Endothelial cell of umbilical vein (primary cell): ENCODE data around the gene ERMAP. TPM values are rescaled to one million over a fixed set of nuclear protein-coding genes. Genes with fewer than 3 reads are reported as not detected.
"Not testable (repeated sequence)": the region's sequence is repeated elsewhere in the genome, so short reads cannot be mapped to it uniquely, and the experiment has no call there.

Source experiments
- BruUV-seq: library from RNA; stranded (reverse); fragments of 400-500 nt; replicated peaks from 2 replicates; lab custom pipeline; 2021; lab: Mats Ljungman, UMichigan
- CTCF ChIA-PET: fragments of 300-600, 350-600 bp; sonication (Branson Sonifier 250); formaldehyde crosslinking; loops from one replicate; lab custom pipeline; 2021; ENCODE audit warnings: antibody characterized with exemption, inconsistent platforms; lab: Charles Lee
- POLR2A ChIA-PET: fragments of 300-600, 350-600 bp; sonication (Branson Sonifier 250); formaldehyde crosslinking; loops from one replicate; lab custom pipeline; 2021; ENCODE audit warnings: antibody characterized with exemption, inconsistent platforms; lab: Charles Lee
- DNase-seq: peaks from one replicate; pipeline ENCODE4 v3.0.0-alpha.2; 2011; ENCODE audit warnings: low read depth, low spot score
- FAIRE-seq: peaks from 2 replicates; lab custom pipeline; 2011; peaks lifted over from hg19 to GRCh38; lab: Jason Lieb, UNC
- H2AFZ ChIP-seq: 2 replicates; pipeline ENCODE4 v1.6.0; 2012; ENCODE audit warnings: low read depth, low read length, control low read depth, inconsistent platforms
- H3K27ac ChIP-seq: 2 replicates; pipeline ENCODE4 v1.5.1; 2011; ENCODE audit warnings: low read depth, mild to moderate bottlenecking, control low read depth, low read length, moderate library complexity; ENCODE audit not compliant: insufficient read depth
- H3K27me3 ChIP-seq, 2 experiments: 2 replicates each; pipeline versions ENCODE4 v1.6.0 to v1.6.1; 2011; ENCODE audit warnings: low read length in 2 of 2, mixed read lengths in 1 of 2; ENCODE audit not compliant: control insufficient read depth in 2 of 2, insufficient read depth in 2 of 2
- H3K36me3 ChIP-seq, 2 experiments: 2 replicates in 1 of 2; 3 replicates in 1 of 2; pipeline ENCODE4 v1.5.1; 2011; ENCODE audit warnings: low read length in 2 of 2, mild to moderate bottlenecking in 1 of 2, moderate library complexity in 1 of 2; ENCODE audit not compliant: control insufficient read depth in 2 of 2, insufficient read depth in 2 of 2; ENCODE audit errors: extremely low read depth in 1 of 2
- H3K4me1 ChIP-seq: 3 replicates; pipeline ENCODE4 v1.5.1; 2011; ENCODE audit warnings: mild to moderate bottlenecking, low read length; ENCODE audit not compliant: control insufficient read depth, insufficient read depth; ENCODE audit errors: extremely low read depth
- H3K4me2 ChIP-seq: 2 replicates; pipeline ENCODE4 v1.6.1; 2011; ENCODE audit warnings: low read length, control low read depth, mixed read lengths; ENCODE audit not compliant: insufficient read depth
- H3K4me3 ChIP-seq, 3 experiments: fragments of 200-600 bp in 1 of 3; sonication (generic), shearing (Covaris generic) in 1 of 3; replicated peaks in 1 of 3; 2 replicates each; pipeline ENCODE4 v1.5.1; 2011 to 2016; ENCODE audit warnings: control low read depth in 3 of 3, low read length in 3 of 3, mild to moderate bottlenecking in 2 of 3, inconsistent platforms in 1 of 3, low read depth in 1 of 3, moderate library complexity in 1 of 3; ENCODE audit not compliant: insufficient read depth in 1 of 3
- H3K79me2 ChIP-seq: 2 replicates; pipeline ENCODE4 v1.6.0; 2012; ENCODE audit warnings: low read length, inconsistent platforms; ENCODE audit not compliant: control insufficient read depth, insufficient read depth
- H3K9ac ChIP-seq: replicated peaks from 2 replicates; pipeline ENCODE3; 2011; ENCODE audit warnings: low read length, control low read depth; ENCODE audit not compliant: insufficient read depth; ENCODE audit errors: extremely low read depth
- H3K9me1 ChIP-seq: replicated peaks from 3 replicates; pipeline ENCODE4 v1.6.0; 2011; ENCODE audit warnings: mild to moderate bottlenecking, low read length; ENCODE audit not compliant: control insufficient read depth, insufficient read depth; ENCODE audit errors: extremely low read depth
- H3K9me3 ChIP-seq: replicated peaks from 2 replicates; pipeline ENCODE4 v1.5.1; 2012; ENCODE audit warnings: low read length, inconsistent platforms; ENCODE audit not compliant: control insufficient read depth, insufficient read depth
- H4K20me1 ChIP-seq: replicated peaks from 2 replicates; pipeline ENCODE3; 2011; ENCODE audit warnings: mild to moderate bottlenecking, low read length; ENCODE audit not compliant: control insufficient read depth, insufficient read depth; ENCODE audit errors: extremely low read depth
- dilution Hi-C: fragments of 300-500 bp; cut with MboI; formaldehyde crosslinking; loops from one replicate; pipeline ENCODE4 v1.15.0; 2019; ENCODE audit warnings: low sequenced_read_pairs; ENCODE audit not compliant: extremely low pct_ligation_motif_present
- intact Hi-C: fragments of 100-400 bp; cut with micrococcal nuclease; formaldehyde crosslinking; loops from one replicate; pipeline ENCODE4 v1.10.0; 2022
- polyA plus RNA-seq, 4 experiments: library from polyadenylated mRNA; depleted of rRNA in 3 of 4; stranded (reverse) in 3 of 4; unstranded in 1 of 4; fragments of >200 nt; gene quantifications; 2 replicates each; pipeline versions ENCODE4 v1.2.1 to v1.2.3, GENCODE V29; 2011 to 2012; ENCODE audit warnings: missing spikeins in 1 of 4
- total RNA-seq: library from RNA; stranded (reverse); gene quantifications from 2 replicates; pipeline ENCODE4 v1.2.3, GENCODE V29; 2021
- TF ChIP-seq, protein P1 (sequence below), 2 donors: IDR thresholded peaks; 1 replicate in 1 of 2; 2 replicates in 1 of 2; pipeline ENCODE4 v1.5.1; 2011; ENCODE audit warnings: low read length in 2 of 2, mild to moderate bottlenecking in 2 of 2, moderate library complexity in 2 of 2, control low read depth in 1 of 2, inconsistent platforms in 1 of 2, low read depth in 1 of 2; ENCODE audit not compliant: insufficient read depth in 1 of 2; ENCODE audit errors: extremely low read depth in 1 of 2

The ERMAP gene
- total and polyA plus RNA-seq, 2 donors (not counting 3 experiments of a cell fraction or from before 2014, with no cell fraction given): 7.8 to 8.6 TPM

GRCh38 chr1:42873108-42873507 lies 56.2 kb downstream of the ERMAP start:
- DNase-seq, H3K4me3 ChIP-seq, H3K36me3 ChIP-seq, H3K9me3 ChIP-seq, CTCF ChIA-PET, H3K9me1 ChIP-seq, H3K79me2 ChIP-seq, BruUV-seq, dilution Hi-C loops, H3K4me1 ChIP-seq, H3K4me2 ChIP-seq, FAIRE-seq, H2AFZ ChIP-seq, H4K20me1 ChIP-seq, POLR2A ChIA-PET, H3K9ac ChIP-seq, intact Hi-C loops, H3K27ac ChIP-seq: not testable (repeated sequence)
- H3K27me3 ChIP-seq: peaks cover 16 to 23% of the 10 kb centered on the region in 2 experiments

DNA sequence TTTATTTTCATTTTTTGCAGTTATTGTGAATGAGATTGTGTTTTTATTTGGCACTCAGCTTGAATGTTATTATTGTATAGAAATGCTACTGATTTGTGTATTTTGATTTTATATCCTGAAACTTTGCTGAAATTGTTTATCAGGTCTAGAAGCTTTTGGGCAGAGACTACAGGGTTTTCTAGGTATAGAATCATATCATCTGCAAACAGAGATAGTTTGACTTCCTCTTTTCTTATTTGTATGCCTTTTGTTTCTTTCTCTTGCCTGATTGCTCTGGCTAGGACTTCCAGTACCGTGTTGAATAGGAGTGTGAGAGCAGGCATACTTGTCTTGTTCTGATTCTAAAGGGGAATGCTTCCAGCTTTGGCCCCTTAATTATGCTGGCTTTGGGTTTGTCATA lies 56.7 kb downstream of the ERMAP start:
- CTCF ChIA-PET: interaction anchor here (1.1 kb wide), 1 partner anchor 9 kb away, joined by 3 read pairs; no protein-coding TSS in a partner anchor
- POLR2A ChIA-PET: no interaction called here
- FAIRE-seq: no peak

More for the DNA sequence above, 56.7 kb downstream of the ERMAP start:
- Histone ChIP-seq H3K4me1 (no peaks in the 10 kb centered on the region), H3K4me3 (no peak overlapping the region), H3K27ac (no peak overlapping the region), H3K79me2 (no peaks in the 10 kb centered on the region), H4K20me1 (no peaks in the 10 kb centered on the region), H2AFZ (no peak overlapping the region), H3K9ac (no peak overlapping the region), H3K36me3 (no peaks in the 10 kb centered on the region), H3K9me3 (no peaks in the 10 kb centered on the region), H3K4me2 (no peak overlapping the region), H3K9me1 (no peaks in the 10 kb centered on the region), H3K27me3 (peaks cover 15 to 29% of the 10 kb centered on the region in 2 experiments)
- no peak for DNase-seq
- TF ChIP-seq, protein P1, sequence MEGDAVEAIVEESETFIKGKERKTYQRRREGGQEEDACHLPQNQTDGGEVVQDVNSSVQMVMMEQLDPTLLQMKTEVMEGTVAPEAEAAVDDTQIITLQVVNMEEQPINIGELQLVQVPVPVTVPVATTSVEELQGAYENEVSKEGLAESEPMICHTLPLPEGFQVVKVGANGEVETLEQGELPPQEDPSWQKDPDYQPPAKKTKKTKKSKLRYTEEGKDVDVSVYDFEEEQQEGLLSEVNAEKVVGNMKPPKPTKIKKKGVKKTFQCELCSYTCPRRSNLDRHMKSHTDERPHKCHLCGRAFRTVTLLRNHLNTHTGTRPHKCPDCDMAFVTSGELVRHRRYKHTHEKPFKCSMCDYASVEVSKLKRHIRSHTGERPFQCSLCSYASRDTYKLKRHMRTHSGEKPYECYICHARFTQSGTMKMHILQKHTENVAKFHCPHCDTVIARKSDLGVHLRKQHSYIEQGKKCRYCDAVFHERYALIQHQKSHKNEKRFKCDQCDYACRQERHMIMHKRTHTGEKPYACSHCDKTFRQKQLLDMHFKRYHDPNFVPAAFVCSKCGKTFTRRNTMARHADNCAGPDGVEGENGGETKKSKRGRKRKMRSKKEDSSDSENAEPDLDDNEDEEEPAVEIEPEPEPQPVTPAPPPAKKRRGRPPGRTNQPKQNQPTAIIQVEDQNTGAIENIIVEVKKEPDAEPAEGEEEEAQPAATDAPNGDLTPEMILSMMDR (IDR thresholded peaks at IDR 0.05; ENCODE audit: extremely low read depth in 1 of 2, insufficient read depth in 1 of 2, low read depth in 1 of 2, low read length in 2 of 2): no peak
- intact Hi-C loops (no loop called here), dilution Hi-C loops (no loop called here)
- BruUV-seq: no TSS peak
